NCI-H748 (cell line): ENCODE data around the gene MAD1L1.

Source experiments
- DNase-seq: peaks from one replicate; lab custom pipeline; 2025; ENCODE audit not compliant: unreplicated experiment; lab: John Stamatoyannopoulos, UW

The MAD1L1 gene

GRCh38 chr7:2120251-2120660 is 112.5 kb downstream of the MAD1L1 start:
- no peak for DNase-seq

GRCh38 chr7:2118630-2119190 is 114.0 kb downstream of the MAD1L1 start:
- no peak for DNase-seq

GRCh38 chr7:2118056-2118455 is 114.7 kb downstream of the MAD1L1 start:
- no peak for DNase-seq

- no peak for DNase-seq
Observed at GRCh38 chr7:2117646-2118045, 115.1 kb downstream of the MAD1L1 start.

- no peak for DNase-seq
Observed at GRCh38 chr7:2116989-2117591, 115.7 kb downstream of the MAD1L1 start.

- DNase-seq = no peak
Observed at GRCh38 chr7:2116448-2116810, 116.3 kb downstream of the MAD1L1 start.

GRCh38 chr7:2115760-2116447 is 116.8 kb downstream of the MAD1L1 start:
- no peak for DNase-seq

- no peak for DNase-seq
Observed at GRCh38 chr7:2114926-2115759, 117.6 kb downstream of the MAD1L1 start.

GRCh38 chr7:2114052-2114451 is 118.7 kb downstream of the MAD1L1 start:
- no peak for DNase-seq

GRCh38 chr7:2112261-2113198 is 120.2 kb downstream of the MAD1L1 start:
- no peak for DNase-seq

- no peak for DNase-seq
Observed at GRCh38 chr7:2111568-2111967, 121.2 kb downstream of the MAD1L1 start.

GRCh38 chr7:2110610-2111396 is 121.9 kb downstream of the MAD1L1 start:
- no peak for DNase-seq

- peak; percentile 55 for DNase-seq
Observed at GRCh38 chr7:2109936-2110609, 122.7 kb downstream of the MAD1L1 start.

GRCh38 chr7:2109251-2109872 is 123.4 kb downstream of the MAD1L1 start:
- peak; percentile 61 for DNase-seq

- peak; percentile 82 for DNase-seq
Observed at GRCh38 chr7:2108501-2109250, 124.1 kb downstream of the MAD1L1 start.

GRCh38 chr7:2108071-2108455 is 124.7 kb downstream of the MAD1L1 start:
- peak; percentile 87 for DNase-seq

GRCh38 chr7:2107386-2108070 is 125.2 kb downstream of the MAD1L1 start:
- peak; percentile 38 for DNase-seq

GRCh38 chr7:2106924-2107323 is 125.8 kb downstream of the MAD1L1 start:
- peak; percentile 46 for DNase-seq
